IMR-90 (cell line): ENCODE results near the gene SLC5A3. TPM values are rescaled to one million over a fixed set of nuclear protein-coding genes. Genes with fewer than 3 reads are reported as not detected.
A peak's percentile ranks its signal among the peaks of the same experiment; 100 is the strongest.

ENCODE experiments used
- ATAC-seq: fragments of 200-7000 bp; cut with Tn5 transposase; 2 replicates; pipeline ENCODE4 v1.9.1; 2020; ENCODE audit warnings: low read depth, mild to moderate bottlenecking, moderate library complexity
- BruUV-seq: library from RNA; stranded (reverse); fragments of 400-500 nt; replicated peaks from 2 replicates; lab custom pipeline; 2021; lab: Mats Ljungman, UMichigan
- CTCF ChIA-PET: fragments of 300-600 bp; formaldehyde crosslinking; extraction: SDS; loops from one replicate; lab custom pipeline; 2021; ENCODE audit warnings: antibody characterized with exemption; lab: Yijun Ruan, JAX
- POLR2A ChIA-PET: fragments of 300-600 bp; sonication (Branson Sonifier 250); formaldehyde crosslinking; loops from one replicate; lab custom pipeline; 2022; ENCODE audit warnings: antibody characterized with exemption; ENCODE audit not compliant: unreplicated experiment; lab: Charles Lee
- DNase-seq: peaks from one replicate; pipeline ENCODE4 v3.0.0; 2013
- H2AFZ ChIP-seq: replicated peaks from 2 replicates; pipeline ENCODE3; 2013; ENCODE audit warnings: low read length, mild to moderate bottlenecking; ENCODE audit not compliant: poor library complexity
- H2AK5ac ChIP-seq: 2 replicates; pipeline ENCODE4 v1.6.1; 2013; ENCODE audit warnings: low read depth, low read length, inconsistent platforms
- H2AK9ac ChIP-seq: replicated peaks from 2 replicates; pipeline ENCODE3; 2013; ENCODE audit warnings: mild to moderate bottlenecking, low read depth, low read length, moderate library complexity; ENCODE audit not compliant: poor library complexity
- H2BK120ac ChIP-seq: 2 replicates; pipeline ENCODE4 v1.6.1; 2013; ENCODE audit warnings: low read depth, low read length, inconsistent platforms
- H2BK15ac ChIP-seq: 3 replicates; pipeline ENCODE4 v1.6.1; 2013; ENCODE audit warnings: low read depth, low read length, inconsistent platforms
- H2BK20ac ChIP-seq: 2 replicates; pipeline ENCODE4 v1.6.1; 2013; ENCODE audit warnings: low read depth, mild to moderate bottlenecking, inconsistent platforms, low read length, moderate library complexity
- H2BK5ac ChIP-seq: 2 replicates; pipeline ENCODE4 v1.6.1; 2013; ENCODE audit warnings: mild to moderate bottlenecking, low read depth, low read length, inconsistent platforms; ENCODE audit not compliant: poor library complexity, severe bottlenecking
- H3K14ac ChIP-seq: replicated peaks from 2 replicates; pipeline ENCODE4 v1.6.1; 2013; ENCODE audit warnings: low read depth, low read length, inconsistent platforms
- H3K18ac ChIP-seq: 2 replicates; pipeline ENCODE4 v1.6.1; 2013; ENCODE audit warnings: low read depth, low read length, control low read depth
- H3K23ac ChIP-seq: 2 replicates; pipeline ENCODE4 v1.6.1; 2013; ENCODE audit warnings: low read depth, low read length, inconsistent platforms
- H3K27ac ChIP-seq: 2 replicates; pipeline ENCODE4 v1.5.1; 2013; ENCODE audit warnings: mild to moderate bottlenecking, control low read depth, low read length; ENCODE audit not compliant: insufficient read depth
- H3K27me3 ChIP-seq: 2 replicates; pipeline ENCODE4 v1.6.1; 2013; ENCODE audit warnings: low read length; ENCODE audit not compliant: control insufficient read depth, insufficient read depth
- H3K36me3 ChIP-seq: 2 replicates; pipeline ENCODE4 v1.6.1; 2013; ENCODE audit warnings: low read length, mixed read lengths; ENCODE audit not compliant: control insufficient read depth, insufficient read depth
- H3K4ac ChIP-seq: 2 replicates; pipeline ENCODE4 v1.6.1; 2013; ENCODE audit warnings: low read depth, low read length, inconsistent platforms
- H3K4me1 ChIP-seq: 2 replicates; pipeline ENCODE4 v1.6.1; 2013; ENCODE audit warnings: low read length, mixed read lengths; ENCODE audit not compliant: control insufficient read depth, insufficient read depth
- H3K4me2 ChIP-seq: 2 replicates; pipeline ENCODE4 v1.6.1; 2013; ENCODE audit warnings: low read depth, mild to moderate bottlenecking, control low read depth, low read length, moderate library complexity
- H3K4me3 ChIP-seq: 2 replicates; pipeline ENCODE4 v1.5.1; 2013; ENCODE audit warnings: low read depth, mild to moderate bottlenecking, control low read depth, low read length, moderate library complexity; ENCODE audit not compliant: insufficient read depth
- H3K56ac ChIP-seq: 2 replicates; pipeline ENCODE4 v1.6.1; 2013; ENCODE audit warnings: low read length, inconsistent platforms; ENCODE audit not compliant: insufficient read depth; ENCODE audit errors: extremely low read depth
- H3K79me1 ChIP-seq, 2 experiments: 2 replicates each; pipeline ENCODE4 v1.6.1; 2013; ENCODE audit warnings: low read length in 2 of 2, inconsistent platforms in 1 of 2, low read depth in 1 of 2
- H3K9ac ChIP-seq: 2 replicates; pipeline ENCODE4 v1.6.1; 2013; ENCODE audit warnings: low read depth, low read length, control low read depth
- H3K9me1 ChIP-seq: 2 replicates; pipeline ENCODE4 v1.6.1; 2013; ENCODE audit warnings: low read length, inconsistent platforms; ENCODE audit not compliant: insufficient read depth
- H3K9me3 ChIP-seq: 2 replicates; pipeline ENCODE4 v1.6.1; 2013; ENCODE audit warnings: low read length; ENCODE audit not compliant: control insufficient read depth, insufficient read depth
- H4K20me1 ChIP-seq: 2 replicates; pipeline ENCODE4 v1.6.1; 2013; ENCODE audit warnings: low read length, inconsistent platforms; ENCODE audit not compliant: insufficient read depth
- H4K5ac ChIP-seq: 2 replicates; pipeline ENCODE4 v1.6.1; 2013; ENCODE audit warnings: mild to moderate bottlenecking, low read depth, low read length, control low read depth
- H4K8ac ChIP-seq, 2 experiments: 2 replicates each; pipeline ENCODE4 v1.6.1; 2013; ENCODE audit warnings: low read depth in 2 of 2, low read length in 2 of 2, control low read depth in 1 of 2, inconsistent platforms in 1 of 2
- H4K91ac ChIP-seq: 2 replicates; pipeline ENCODE4 v1.6.1; 2013; ENCODE audit warnings: low read depth, low read length, inconsistent platforms; ENCODE audit not compliant: insufficient read depth
- BHLHE40 ChIP-seq: fragments of 150-350 bp; IDR thresholded peaks from 2 replicates; pipeline ENCODE4 v1.6.1; 2016; ENCODE audit warnings: mild to moderate bottlenecking, low read depth, low read length
- CEBPB ChIP-seq: IDR thresholded peaks from 2 replicates; pipeline ENCODE4 v1.6.1; 2012; ENCODE audit warnings: low read depth, low read length, improper control_type of control experiment
- CTCF ChIP-seq: conservative IDR thresholded peaks from 2 replicates; pipeline ENCODE4 v1.5.1; 2012; ENCODE audit warnings: mild to moderate bottlenecking, low read depth, low read length, improper control_type of control experiment
- ELK1 ChIP-seq: fragments of 150-350 bp; IDR thresholded peaks from 2 replicates; pipeline ENCODE4 v1.6.1; 2016; ENCODE audit warnings: low read depth, mild to moderate bottlenecking, low read length, moderate library complexity, borderline replicate concordance
- MAZ ChIP-seq: IDR thresholded peaks from 2 replicates; pipeline ENCODE4 v1.6.1; 2012; ENCODE audit warnings: low read depth, mild to moderate bottlenecking, low read length, improper control_type of control experiment, moderate library complexity, borderline replicate concordance
- NFE2L2 ChIP-seq: fragments of 150-350 bp; IDR thresholded peaks from 2 replicates; pipeline ENCODE4 v1.6.1; 2016; ENCODE audit warnings: low read depth, mild to moderate bottlenecking, low read length
- POLR2A ChIP-seq: IDR thresholded peaks from 2 replicates; pipeline ENCODE4 v1.6.1; 2012; ENCODE audit warnings: mild to moderate bottlenecking, low read depth, low read length
- RAD21 ChIP-seq: IDR thresholded peaks from 2 replicates; pipeline ENCODE4 v1.6.1; 2012; ENCODE audit warnings: low read length, improper control_type of control experiment
- RCOR1 ChIP-seq: IDR thresholded peaks from 2 replicates; pipeline ENCODE4 v1.6.1; 2012; ENCODE audit warnings: mild to moderate bottlenecking, low read length, improper control_type of control experiment; ENCODE audit not compliant: insufficient replicate concordance
- RFX5 ChIP-seq: IDR thresholded peaks from 2 replicates; pipeline ENCODE4 v1.8.0; 2012; ENCODE audit warnings: low read depth, mild to moderate bottlenecking, low read length, moderate library complexity
- SMC3 ChIP-seq: fragments of 150-350 bp; IDR thresholded peaks from 2 replicates; pipeline ENCODE4 v1.6.1; 2016; ENCODE audit warnings: low read depth, mild to moderate bottlenecking, antibody characterized with exemption, low read length, moderate library complexity
- WGBS, 2 experiments: methylation state at CpG; one replicate each; pipeline versions ENCODE4 v1.1.5 to v1.1.7; 2013; ENCODE audit warnings: missing lambda C conversion rate in 2 of 2; ENCODE audit not compliant: insufficient read length in 1 of 2; ENCODE audit errors: extremely low coverage in 2 of 2; 5-methylcytosine and 5-hydroxymethylcytosine counted together
- dilution Hi-C: fragments of 300-500 bp; cut with HindIII; formaldehyde crosslinking; loops from one replicate; pipeline ENCODE4 v1.14.3; 2018; ENCODE audit warnings: low sequenced_read_pairs; ENCODE audit not compliant: unreplicated experiment
- in situ Hi-C: fragments of 300-500 bp; cut with MboI; formaldehyde crosslinking; loops from 3 replicates; pipeline ENCODE4 v1.14.3; 2019; ENCODE audit warnings: low sequenced_read_pairs, inconsistent platforms, mixed read lengths
- intact Hi-C: fragments of 100-400 bp; cut with micrococcal nuclease; formaldehyde crosslinking; loops from 2 replicates; pipeline ENCODE4 v1.10.0; 2022
- polyA plus RNA-seq, 3 experiments: library from polyadenylated mRNA; depleted of rRNA; stranded (reverse); fragments of >200 nt; gene quantifications; 2 replicates each; pipeline ENCODE4 v1.2.3, GENCODE V29; 2012; ENCODE audit warnings: low replicate concordance in 1 of 3
- total RNA-seq: library from RNA; depleted of rRNA; stranded (reverse); fragments of >200 nt; gene quantifications from 2 replicates; pipeline ENCODE4 v1.2.3, GENCODE V29; 2012

The SLC5A3 gene
- total and polyA plus RNA-seq, 2 of the 4 experiments (the other 2 are of a cell fraction), result 1.8 to 9.9 TPM

DNA sequence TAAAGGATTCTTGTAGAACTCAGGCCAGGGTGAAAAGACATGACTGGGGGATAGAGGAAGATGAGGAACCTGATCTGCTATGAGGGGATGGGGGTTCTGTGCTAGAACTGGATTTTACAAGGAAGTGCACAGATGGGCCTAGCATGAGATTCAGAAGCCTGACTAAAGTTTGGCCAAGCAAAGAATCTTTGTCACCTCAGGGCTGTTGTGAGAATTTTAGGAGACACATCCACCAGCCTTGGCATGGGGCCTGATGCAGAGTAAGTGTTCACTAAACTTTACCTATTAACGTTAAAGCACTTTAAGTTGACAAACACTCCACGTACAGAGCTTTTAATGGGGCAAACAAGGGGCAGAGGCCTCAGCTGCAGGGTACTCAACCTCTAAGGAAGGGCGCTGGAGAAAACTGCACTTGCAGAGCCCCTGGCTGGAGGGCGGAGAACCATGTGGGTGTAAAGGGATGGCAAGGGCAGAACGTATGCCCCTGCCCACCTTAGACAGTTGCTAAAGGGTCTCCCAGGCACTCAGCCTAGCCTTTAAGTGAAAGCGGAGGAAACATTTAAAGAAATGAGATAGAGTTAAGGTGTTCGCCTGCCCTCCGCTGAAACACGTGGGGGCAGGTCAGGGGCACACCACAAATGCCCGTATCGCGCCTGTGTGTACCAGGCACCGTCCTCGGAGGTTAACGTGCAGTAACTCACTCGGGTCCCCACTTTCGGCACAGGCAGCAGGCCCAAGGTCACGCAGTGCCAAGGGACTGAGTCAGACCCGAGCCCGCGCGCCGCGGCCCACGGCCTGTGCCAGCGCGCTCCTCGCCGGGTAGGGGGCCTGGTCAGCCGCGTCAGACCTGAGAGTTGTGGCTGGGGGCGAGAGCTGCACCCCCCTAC, 990 bp upstream of the SLC5A3 start:
- peak overlapping the region; percentile 95 for H2AFZ ChIP-seq
- H3K23ac ChIP-seq, result no peak overlapping the region
- peak overlapping the region; percentile 12; the same call in 1 of the 2 replicates for H2BK20ac ChIP-seq
- dilution Hi-C loops (no loop called here), intact Hi-C loops (loop anchor here (1.0 to 5.0 kb wide), 2 partner anchors 130 to 148 kb away; no protein-coding TSS in a partner anchor), in situ Hi-C loops (no loop called here)
- H3K4me2 ChIP-seq, result peak overlapping the region; percentile 42
- no peak overlapping the region; the same call in 1 of the 2 replicates for H3K18ac ChIP-seq
- H2AK5ac ChIP-seq, result peak overlapping the region; percentile 63; the same call in 1 of the 2 replicates
- H3K27me3 ChIP-seq, result peaks cover 5% of the 10 kb centered on the region; the same call in 1 of the 2 replicates
- H3K79me1 ChIP-seq, result peaks cover 18 to 29% of the 10 kb centered on the region in 2 experiments
- H2BK5ac ChIP-seq, result peak overlapping the region; percentile 77
- H3K9me3 ChIP-seq, result no peaks in the 10 kb centered on the region
- POLR2A ChIA-PET, result no interaction called here
- DNase-seq (no peak), ATAC-seq (no peak; the same call in 1 of the 2 replicates)
- H3K9me1 ChIP-seq, result no peaks in the 10 kb centered on the region
- H4K20me1 ChIP-seq, result peaks cover 20% of the 10 kb centered on the region; the same call in 1 of the 2 replicates
- no TSS peak for BruUV-seq
- CTCF ChIA-PET, result interaction anchor here (0.6 to 1.0 kb wide), 3 partner anchors 9 to 39 kb away, joined by 3 read pairs; no protein-coding TSS in a partner anchor
- H3K4me3 ChIP-seq, result peak overlapping the region; percentile 71
- WGBS, 2 experiments, result 33% methylated on average over 10 of the region's 32 CpGs; no CpG with 5 or more reads in 1 of the 2 experiments
- peaks cover 3% of the 10 kb centered on the region; the same call in 1 of the 2 replicates for H3K4me1 ChIP-seq
- no peaks in the 10 kb centered on the region for H3K36me3 ChIP-seq
- peak overlapping the region; percentile 59 for H2BK120ac ChIP-seq
- H4K91ac ChIP-seq, result peak overlapping the region; percentile 57
- peak overlapping the region; percentile 56 for H4K5ac ChIP-seq
- peak overlapping the region; percentile 39; the same call in 1 of the 2 replicates for H3K14ac ChIP-seq
- peak overlapping the region; percentile 70 for H3K4ac ChIP-seq
- H4K8ac ChIP-seq, result peak overlapping the region; percentile 87 to 95
- H3K56ac ChIP-seq, result no peak overlapping the region
- peak overlapping the region; percentile 89 for H2AK9ac ChIP-seq
- no peak overlapping the region for H2BK15ac ChIP-seq
- peak overlapping the region; percentile 45; the same call in 1 of the 2 replicates for H3K9ac ChIP-seq
- peak overlapping the region; percentile 53 for H3K27ac ChIP-seq
- TF ChIP-seq RCOR1 (no peak), RFX5 (no peak), ELK1 (no peak), CEBPB (no peak), BHLHE40 (no peak), CTCF (no peak), RAD21 (no peak), MAZ (no peak), POLR2A (no peak), SMC3 (no peak), NFE2L2 (no peak)
